ENCODE results near the gene OR10A5.

DNA sequence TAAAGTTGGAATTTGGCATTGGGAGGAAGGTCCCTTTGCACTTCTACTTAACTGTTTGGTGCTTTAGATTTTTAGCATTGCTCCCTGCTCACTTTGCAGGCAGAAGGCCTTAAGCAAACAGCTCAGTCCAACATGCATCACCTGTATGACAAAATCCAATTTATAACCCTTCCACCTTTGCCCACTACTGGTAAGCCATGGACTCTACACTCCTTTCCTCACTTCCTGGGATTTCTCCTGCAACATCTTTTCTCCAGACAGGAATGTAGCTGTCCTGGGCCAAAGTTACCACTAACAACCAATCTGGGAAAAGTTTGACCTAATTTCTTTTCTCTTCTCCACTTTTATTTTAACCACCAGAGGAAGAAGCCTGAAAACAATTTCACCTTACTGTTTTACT, 48.6 kb downstream of the OR10A5 start:
- TF ChIP-seq, protein P1, sequence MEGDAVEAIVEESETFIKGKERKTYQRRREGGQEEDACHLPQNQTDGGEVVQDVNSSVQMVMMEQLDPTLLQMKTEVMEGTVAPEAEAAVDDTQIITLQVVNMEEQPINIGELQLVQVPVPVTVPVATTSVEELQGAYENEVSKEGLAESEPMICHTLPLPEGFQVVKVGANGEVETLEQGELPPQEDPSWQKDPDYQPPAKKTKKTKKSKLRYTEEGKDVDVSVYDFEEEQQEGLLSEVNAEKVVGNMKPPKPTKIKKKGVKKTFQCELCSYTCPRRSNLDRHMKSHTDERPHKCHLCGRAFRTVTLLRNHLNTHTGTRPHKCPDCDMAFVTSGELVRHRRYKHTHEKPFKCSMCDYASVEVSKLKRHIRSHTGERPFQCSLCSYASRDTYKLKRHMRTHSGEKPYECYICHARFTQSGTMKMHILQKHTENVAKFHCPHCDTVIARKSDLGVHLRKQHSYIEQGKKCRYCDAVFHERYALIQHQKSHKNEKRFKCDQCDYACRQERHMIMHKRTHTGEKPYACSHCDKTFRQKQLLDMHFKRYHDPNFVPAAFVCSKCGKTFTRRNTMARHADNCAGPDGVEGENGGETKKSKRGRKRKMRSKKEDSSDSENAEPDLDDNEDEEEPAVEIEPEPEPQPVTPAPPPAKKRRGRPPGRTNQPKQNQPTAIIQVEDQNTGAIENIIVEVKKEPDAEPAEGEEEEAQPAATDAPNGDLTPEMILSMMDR (IDR thresholded peaks at IDR 0.05) = no peak
- no peak for TF ChIP-seq ESRRA (CRISPR knock-in tag; IDR thresholded peaks at IDR 0.05; ENCODE audit: borderline replicate concordance)
- TF ChIP-seq, protein P2, sequence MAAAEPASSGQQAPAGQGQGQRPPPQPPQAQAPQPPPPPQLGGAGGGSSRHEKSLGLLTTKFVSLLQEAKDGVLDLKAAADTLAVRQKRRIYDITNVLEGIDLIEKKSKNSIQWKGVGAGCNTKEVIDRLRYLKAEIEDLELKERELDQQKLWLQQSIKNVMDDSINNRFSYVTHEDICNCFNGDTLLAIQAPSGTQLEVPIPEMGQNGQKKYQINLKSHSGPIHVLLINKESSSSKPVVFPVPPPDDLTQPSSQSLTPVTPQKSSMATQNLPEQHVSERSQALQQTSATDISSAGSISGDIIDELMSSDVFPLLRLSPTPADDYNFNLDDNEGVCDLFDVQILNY (CRISPR knock-in tag; IDR thresholded peaks at IDR 0.05) = no peak
- TF ChIP-seq ZNF423 (CRISPR knock-in tag; IDR thresholded peaks at IDR 0.05) = no peak
- TF ChIP-seq, protein P3, sequence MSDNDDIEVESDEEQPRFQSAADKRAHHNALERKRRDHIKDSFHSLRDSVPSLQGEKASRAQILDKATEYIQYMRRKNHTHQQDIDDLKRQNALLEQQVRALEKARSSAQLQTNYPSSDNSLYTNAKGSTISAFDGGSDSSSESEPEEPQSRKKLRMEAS (CRISPR knock-in tag; IDR thresholded peaks at IDR 0.05) = no peak
- TF ChIP-seq, protein P4, sequence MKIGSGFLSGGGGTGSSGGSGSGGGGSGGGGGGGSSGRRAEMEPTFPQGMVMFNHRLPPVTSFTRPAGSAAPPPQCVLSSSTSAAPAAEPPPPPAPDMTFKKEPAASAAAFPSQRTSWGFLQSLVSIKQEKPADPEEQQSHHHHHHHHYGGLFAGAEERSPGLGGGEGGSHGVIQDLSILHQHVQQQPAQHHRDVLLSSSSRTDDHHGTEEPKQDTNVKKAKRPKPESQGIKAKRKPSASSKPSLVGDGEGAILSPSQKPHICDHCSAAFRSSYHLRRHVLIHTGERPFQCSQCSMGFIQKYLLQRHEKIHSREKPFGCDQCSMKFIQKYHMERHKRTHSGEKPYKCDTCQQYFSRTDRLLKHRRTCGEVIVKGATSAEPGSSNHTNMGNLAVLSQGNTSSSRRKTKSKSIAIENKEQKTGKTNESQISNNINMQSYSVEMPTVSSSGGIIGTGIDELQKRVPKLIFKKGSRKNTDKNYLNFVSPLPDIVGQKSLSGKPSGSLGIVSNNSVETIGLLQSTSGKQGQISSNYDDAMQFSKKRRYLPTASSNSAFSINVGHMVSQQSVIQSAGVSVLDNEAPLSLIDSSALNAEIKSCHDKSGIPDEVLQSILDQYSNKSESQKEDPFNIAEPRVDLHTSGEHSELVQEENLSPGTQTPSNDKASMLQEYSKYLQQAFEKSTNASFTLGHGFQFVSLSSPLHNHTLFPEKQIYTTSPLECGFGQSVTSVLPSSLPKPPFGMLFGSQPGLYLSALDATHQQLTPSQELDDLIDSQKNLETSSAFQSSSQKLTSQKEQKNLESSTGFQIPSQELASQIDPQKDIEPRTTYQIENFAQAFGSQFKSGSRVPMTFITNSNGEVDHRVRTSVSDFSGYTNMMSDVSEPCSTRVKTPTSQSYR (CRISPR knock-in tag; IDR thresholded peaks at IDR 0.05) = no peak
- TF ChIP-seq, protein P5, sequence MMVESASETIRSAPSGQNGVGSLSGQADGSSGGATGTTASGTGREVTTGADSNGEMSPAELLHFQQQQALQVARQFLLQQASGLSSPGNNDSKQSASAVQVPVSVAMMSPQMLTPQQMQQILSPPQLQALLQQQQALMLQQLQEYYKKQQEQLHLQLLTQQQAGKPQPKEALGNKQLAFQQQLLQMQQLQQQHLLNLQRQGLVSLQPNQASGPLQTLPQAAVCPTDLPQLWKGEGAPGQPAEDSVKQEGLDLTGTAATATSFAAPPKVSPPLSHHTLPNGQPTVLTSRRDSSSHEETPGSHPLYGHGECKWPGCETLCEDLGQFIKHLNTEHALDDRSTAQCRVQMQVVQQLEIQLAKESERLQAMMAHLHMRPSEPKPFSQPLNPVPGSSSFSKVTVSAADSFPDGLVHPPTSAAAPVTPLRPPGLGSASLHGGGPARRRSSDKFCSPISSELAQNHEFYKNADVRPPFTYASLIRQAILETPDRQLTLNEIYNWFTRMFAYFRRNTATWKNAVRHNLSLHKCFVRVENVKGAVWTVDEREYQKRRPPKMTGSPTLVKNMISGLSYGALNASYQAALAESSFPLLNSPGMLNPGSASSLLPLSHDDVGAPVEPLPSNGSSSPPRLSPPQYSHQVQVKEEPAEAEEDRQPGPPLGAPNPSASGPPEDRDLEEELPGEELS (CRISPR knock-in tag; IDR thresholded peaks at IDR 0.05) = no peak
- TF ChIP-seq, protein P6, sequence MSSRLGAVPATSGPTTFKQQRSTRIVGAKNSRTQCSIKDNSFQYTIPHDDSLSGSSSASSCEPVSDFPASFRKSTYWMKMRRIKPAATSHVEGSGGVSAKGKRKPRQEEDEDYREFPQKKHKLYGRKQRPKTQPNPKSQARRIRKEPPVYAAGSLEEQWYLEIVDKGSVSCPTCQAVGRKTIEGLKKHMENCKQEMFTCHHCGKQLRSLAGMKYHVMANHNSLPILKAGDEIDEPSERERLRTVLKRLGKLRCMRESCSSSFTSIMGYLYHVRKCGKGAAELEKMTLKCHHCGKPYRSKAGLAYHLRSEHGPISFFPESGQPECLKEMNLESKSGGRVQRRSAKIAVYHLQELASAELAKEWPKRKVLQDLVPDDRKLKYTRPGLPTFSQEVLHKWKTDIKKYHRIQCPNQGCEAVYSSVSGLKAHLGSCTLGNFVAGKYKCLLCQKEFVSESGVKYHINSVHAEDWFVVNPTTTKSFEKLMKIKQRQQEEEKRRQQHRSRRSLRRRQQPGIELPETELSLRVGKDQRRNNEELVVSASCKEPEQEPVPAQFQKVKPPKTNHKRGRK (CRISPR knock-in tag; IDR thresholded peaks at IDR 0.05; ENCODE audit: borderline replicate concordance) = no peak
